HG02588 (cell line): Measurements from ENCODE around the gene OFD1.

Source experiments
- ATAC-seq: cut with Tn5 transposase; IDR thresholded peaks from one replicate; pipeline ENCODE4 v1.9.1; 2021; ENCODE audit warnings: mild to moderate bottlenecking, moderate library complexity; ENCODE audit not compliant: unreplicated experiment

Gene OFD1

DNA sequence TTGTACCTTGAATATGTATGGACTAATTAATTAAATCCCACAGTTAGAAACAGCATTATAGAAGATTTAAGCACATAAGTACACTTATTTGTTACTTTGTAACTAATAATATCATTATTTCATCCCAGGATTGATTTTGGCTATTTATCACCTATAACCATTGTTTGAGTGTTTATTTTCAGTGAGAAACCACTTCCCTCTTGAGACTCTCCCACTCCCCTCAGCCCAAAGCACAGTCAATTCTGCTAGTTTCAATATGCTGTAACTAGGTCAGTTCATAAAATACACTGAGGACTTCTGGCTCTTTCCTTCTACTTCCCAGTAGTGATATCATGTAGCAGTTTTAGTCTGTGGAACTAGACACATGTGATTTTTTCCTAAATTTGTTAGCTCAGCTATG lies 16.3 kb downstream of the OFD1 start:
- no peak for ATAC-seq

DNA sequence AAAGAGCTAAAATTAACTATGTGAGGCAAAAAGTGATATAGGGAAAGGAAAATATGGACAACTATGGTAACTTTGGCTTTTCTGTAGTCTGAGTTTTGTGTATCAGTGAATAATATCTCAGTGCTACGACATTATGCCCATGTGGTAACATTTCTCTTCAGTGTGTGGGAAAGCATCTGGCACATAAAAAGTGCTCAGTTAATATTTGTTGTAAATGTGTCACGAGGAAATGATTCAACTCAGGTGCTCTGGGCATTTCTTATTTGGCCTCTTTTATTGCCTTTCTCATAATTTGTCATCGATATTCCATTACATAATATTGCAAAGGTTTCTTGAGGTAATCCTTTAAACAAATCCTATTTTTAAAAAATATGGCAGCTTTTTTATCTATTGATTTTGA lies 17.6 kb downstream of the OFD1 start:
- no peak for ATAC-seq

- ATAC-seq, result no peak
Observed at GRCh38 chrX:13752646-13753045, 18.1 kb downstream of the OFD1 start.

DNA sequence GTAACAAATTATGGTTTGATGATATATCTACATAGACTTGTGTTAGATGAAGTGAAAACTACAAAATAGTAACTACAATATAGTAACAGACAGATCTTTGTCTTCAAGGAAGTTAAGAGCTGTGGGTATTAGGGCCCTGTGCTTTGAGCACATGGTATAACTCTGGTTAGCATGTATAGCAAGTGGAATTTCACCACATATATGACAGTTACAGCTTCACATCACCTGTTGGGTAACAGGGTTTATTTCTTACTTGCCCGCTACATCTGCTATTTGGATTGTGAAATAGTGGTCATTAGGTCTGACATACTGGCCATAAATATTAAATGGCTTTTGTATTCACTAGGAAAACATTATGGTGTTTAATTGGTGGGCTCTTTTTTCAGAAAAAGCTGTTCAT lies 20.2 kb downstream of the OFD1 start:
- ATAC-seq, result no peak

DNA sequence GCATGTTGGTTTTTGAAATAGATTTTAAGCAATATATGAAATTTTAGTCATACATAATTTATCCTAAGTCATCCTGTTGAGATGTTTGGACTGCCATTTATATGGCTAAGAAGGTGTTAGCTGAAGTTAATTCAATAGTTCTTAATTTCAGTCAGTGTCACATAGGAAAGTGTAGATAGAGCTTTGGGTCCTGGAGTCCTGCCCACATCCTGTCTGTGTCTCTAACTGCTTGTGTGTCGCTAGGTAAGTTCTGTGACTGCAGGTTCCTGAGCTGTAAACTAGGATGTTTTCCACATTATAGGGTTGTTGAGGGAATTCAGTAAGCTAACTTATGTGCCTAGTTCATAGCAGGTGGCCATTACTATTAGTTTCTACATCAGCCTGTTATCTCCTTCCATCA lies 20.7 kb downstream of the OFD1 start:
- ATAC-seq, result no peak

- no peak for ATAC-seq
Observed at GRCh38 chrX:13756381-13756780, 21.8 kb downstream of the OFD1 start.

DNA sequence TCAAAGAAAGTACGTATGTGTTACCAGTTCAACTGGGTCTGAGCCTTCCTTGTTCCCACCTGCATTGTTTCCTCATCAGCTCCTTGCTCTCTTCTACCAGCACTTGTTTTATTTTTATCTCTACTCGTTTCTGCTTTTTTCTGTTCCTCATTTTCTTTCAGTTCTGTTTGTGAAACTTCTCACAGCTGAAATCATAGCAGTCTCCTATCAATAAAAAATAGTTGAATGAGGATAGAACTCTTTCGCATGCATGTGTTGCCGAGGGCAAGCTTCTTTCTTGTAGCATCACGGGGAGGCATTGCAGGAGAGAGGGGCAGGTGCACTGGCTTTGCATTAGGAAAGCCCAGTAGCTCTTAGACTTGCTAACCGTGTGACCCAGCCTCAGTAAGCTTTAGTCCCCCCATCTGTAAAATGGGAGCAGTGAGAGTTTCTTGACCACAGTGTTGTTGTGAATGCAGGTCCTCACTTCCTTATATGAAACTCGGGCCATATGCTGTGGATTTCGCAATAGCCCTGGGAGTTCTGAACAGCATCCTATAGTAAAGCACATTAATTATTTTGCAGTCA lies 24.7 kb downstream of the OFD1 start:
- ATAC-seq, result peak; percentile 59

- no peak for ATAC-seq
Observed at GRCh38 chrX:13760426-13760825, 25.9 kb downstream of the OFD1 start.

GRCh38 chrX:13761606-13762414 lies 27.3 kb downstream of the OFD1 start:
- no peak for ATAC-seq

DNA sequence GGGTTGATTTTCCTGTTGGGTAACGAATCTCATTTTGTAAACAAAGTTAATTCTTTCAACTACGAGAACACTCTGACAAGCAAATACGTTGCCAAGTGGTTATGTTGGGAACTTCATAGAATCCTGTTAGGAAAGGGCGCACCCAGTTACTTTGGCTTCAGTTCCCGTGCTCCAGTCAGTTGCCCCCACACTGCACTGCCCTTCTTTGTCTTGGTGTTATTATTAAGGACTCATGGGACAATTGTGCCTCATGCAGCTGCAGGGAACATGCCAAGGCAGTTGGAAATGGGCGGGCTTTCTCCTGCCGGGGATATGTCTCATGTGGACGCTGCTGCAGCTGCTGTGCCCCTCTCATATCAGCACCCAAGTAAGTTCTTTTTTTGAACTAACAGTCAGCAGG lies 28.9 kb downstream of the OFD1 start:
- ATAC-seq, result no peak

DNA sequence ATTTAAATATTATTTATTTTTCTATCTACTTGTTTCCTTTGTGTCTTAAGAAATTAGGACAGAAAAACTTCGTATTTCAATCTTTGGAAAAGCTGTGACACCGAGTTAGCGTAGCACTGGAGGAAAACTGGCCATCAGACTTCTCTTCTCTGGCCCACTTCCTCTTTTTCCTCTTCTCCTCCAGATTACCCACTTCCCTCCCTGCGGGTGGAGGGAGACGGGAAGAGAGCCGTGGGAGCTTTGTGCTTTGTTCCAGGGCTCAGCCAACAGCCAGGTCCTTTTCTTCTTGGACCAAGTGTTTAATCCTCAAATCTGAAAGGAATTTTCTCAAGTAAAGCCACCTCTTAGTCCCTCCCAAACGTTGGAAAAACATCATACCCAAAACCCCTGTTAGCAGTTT lies 29.7 kb downstream of the OFD1 start:
- ATAC-seq, result no peak

- no peak for ATAC-seq
Observed at GRCh38 chrX:13764765-13765164, 30.2 kb downstream of the OFD1 start.

DNA sequence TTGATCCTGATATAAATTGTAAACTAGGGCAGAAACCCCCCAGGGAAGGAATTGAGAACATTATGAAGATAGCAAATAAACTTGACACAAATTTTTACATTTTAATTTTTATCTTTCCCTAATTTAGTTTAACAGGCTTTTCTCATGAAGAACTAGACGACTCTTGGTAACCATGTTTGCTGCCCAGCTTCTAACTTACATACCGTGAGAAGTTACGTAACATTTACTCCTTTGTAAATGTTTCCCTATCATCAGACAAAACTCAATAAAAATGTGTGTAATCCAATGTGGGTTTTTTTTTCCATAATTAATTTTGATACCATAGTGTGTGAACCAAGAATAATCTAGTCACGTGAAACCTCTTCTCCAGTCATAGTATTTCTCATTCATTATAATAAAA lies 34.4 kb downstream of the OFD1 start:
- ATAC-seq, result no peak

DNA sequence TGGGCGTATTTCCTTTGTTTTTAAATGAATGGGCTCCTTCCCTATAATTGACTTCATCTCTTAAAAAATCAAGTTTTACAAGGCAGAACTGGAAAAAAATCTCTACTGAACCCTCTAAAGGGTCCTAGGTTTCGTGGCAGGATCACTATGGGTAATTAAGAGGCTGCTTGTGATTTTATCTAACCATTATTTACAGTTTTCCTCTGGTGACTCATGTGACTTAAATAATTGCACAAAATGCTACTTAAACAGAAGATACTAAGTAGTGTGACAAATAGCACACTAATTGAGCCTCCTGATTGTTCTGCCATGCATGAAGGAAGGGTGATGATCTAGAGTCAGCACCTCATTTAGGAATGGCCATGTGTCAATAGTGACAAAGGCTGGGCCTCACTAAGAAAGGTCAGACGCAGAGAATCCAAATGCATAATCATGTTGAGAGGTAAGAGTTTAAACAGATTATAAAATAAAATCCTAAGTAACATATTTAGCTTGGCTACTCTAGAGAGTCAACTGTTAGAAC lies 35.5 kb downstream of the OFD1 start:
- ATAC-seq, result no peak

DNA sequence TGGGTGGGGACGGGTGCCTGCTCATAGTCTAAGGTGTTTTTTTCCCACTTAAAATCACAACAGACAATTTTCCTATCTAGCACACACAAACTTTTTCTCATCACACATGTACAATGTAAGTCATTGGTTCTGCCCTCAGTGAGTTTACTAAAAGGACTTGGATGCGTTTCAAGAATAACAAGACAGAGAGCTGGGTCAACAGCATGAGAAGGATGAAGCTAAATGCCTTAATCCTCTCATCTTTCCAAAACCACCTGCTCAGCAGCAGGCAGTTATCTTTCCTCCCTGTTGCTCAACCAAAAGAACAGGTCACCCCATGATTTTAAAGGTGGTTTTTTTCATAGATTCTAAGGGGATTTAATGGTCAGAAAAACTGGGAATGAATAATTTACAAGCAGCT lies 40.1 kb downstream of the OFD1 start:
- no peak for ATAC-seq

- ATAC-seq, result no peak
Observed at GRCh38 chrX:13775837-13776236, 41.3 kb downstream of the OFD1 start.

- ATAC-seq, result no peak
Observed at GRCh38 chrX:13776387-13776786, 41.8 kb downstream of the OFD1 start.

GRCh38 chrX:13778916-13779315 lies 44.4 kb downstream of the OFD1 start:
- no peak for ATAC-seq

DNA sequence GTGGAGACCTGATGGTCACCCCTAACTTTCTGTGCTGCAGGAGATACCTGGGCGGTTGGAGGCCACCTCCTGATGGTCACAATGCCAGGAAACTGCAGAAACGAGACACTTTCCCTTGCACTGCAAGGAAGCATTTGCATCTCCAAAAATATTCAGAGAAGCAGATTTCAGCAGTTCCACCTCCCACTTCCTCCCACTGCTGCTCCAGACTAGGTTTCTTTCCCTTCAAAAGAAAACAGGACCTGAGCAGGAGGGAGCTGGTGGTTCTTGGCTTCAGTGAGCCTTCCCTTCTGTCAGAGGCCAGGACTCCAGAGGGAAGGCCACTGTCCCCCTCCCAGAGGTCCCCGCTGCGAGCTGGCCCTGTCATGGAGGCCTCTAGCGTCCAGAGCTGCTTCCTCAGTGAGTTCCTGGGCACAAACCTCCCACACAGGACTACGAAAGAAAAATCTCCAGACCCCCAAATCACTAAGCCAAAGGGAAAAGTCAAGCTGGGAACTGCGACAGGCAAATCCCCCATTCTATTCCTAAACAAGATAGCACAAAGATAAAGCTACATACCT lies 46.4 kb downstream of the OFD1 start:
- ATAC-seq, result no peak

- ATAC-seq, result no peak
Observed at GRCh38 chrX:13786048-13786447, 51.5 kb downstream of the OFD1 start.

GRCh38 chrX:13790206-13791131 lies 55.9 kb downstream of the OFD1 start:
- no peak for ATAC-seq
